ENCODE data around the gene S100A9.
"Not testable (repeated sequence)": the region's sequence is repeated elsewhere in the genome, so short reads cannot be mapped to it uniquely, and the experiment has no call there.

S100A9 gene

GRCh38 chr1:153357853-153358690 lies at the start of gene S100A9:
Gene S100A9, plus strand, starts transcription at chr1:153357854. Its CDS starts 430 bp downstream, at chr1:153358284.
- no peak for DNase-seq

- DNase-seq, result no peak
Measured at GRCh38 chr1:153308540-153308939, 49.1 kb upstream of the S100A9 start.

GRCh38 chr1:153309441-153309840 lies 48.2 kb upstream of the S100A9 start:
- DNase-seq, result no peak

- no peak for DNase-seq
Measured at GRCh38 chr1:153310526-153310925, 47.1 kb upstream of the S100A9 start.

GRCh38 chr1:153312570-153313186 lies 45.0 kb upstream of the S100A9 start, which contains the start of gene PGLYRP3:
Gene PGLYRP3, minus strand, starts transcription at chr1:153312952. Its CDS starts 2,287 bp downstream, at chr1:153310665.
- no peak for DNase-seq

GRCh38 chr1:153313288-153313687 lies 44.4 kb upstream of the S100A9 start:
- no peak for DNase-seq

- not testable (repeated sequence) for DNase-seq
Measured at GRCh38 chr1:153314388-153314787, 43.3 kb upstream of the S100A9 start.

GRCh38 chr1:153316013-153316412 lies 41.6 kb upstream of the S100A9 start:
- not testable (repeated sequence) for DNase-seq

GRCh38 chr1:153318145-153318544 lies 39.5 kb upstream of the S100A9 start:
- DNase-seq, result not testable (repeated sequence)

- no peak for DNase-seq
Measured at GRCh38 chr1:153322568-153322967, 35.1 kb upstream of the S100A9 start.

- DNase-seq, result no peak
Measured at GRCh38 chr1:153324912-153325311, 32.7 kb upstream of the S100A9 start.

- no peak for DNase-seq
Measured at GRCh38 chr1:153333902-153334301, 23.8 kb upstream of the S100A9 start.

GRCh38 chr1:153336650-153337049 lies 21.0 kb upstream of the S100A9 start:
- DNase-seq, result no peak

GRCh38 chr1:153337980-153338853 lies 19.4 kb upstream of the S100A9 start:
- no peak for DNase-seq

- no peak for DNase-seq
Measured at GRCh38 chr1:153339802-153340201, 17.9 kb upstream of the S100A9 start.

- no peak for DNase-seq
Measured at GRCh38 chr1:153340356-153340755, 17.3 kb upstream of the S100A9 start.

GRCh38 chr1:153341431-153341934 lies 16.2 kb upstream of the S100A9 start:
- no peak for DNase-seq

GRCh38 chr1:153342178-153342577 lies 15.5 kb upstream of the S100A9 start:
- DNase-seq, result no peak

- no peak for DNase-seq
Measured at GRCh38 chr1:153343040-153343681, 14.5 kb upstream of the S100A9 start.

GRCh38 chr1:153343811-153344717 lies 13.6 kb upstream of the S100A9 start:
- DNase-seq, result no peak

GRCh38 chr1:153344718-153345025 lies 13.0 kb upstream of the S100A9 start:
- DNase-seq, result no peak

All from CD4-positive, alpha-beta T cell treated with Interferon alpha-2 for 1 hour (primary cell).